BLaER1 (cell line): ENCODE results near the gene HSF5.

Source experiments
- H3K27ac ChIP-seq: shearing (Covaris generic); formaldehyde crosslinking; 2 replicates; pipeline ENCODE4 v1.8.1; 2022
- H3K27me3 ChIP-seq: shearing (Covaris generic); formaldehyde crosslinking; 2 replicates; pipeline ENCODE4 v1.8.1; 2022
- H3K36me3 ChIP-seq: shearing (Covaris generic); formaldehyde crosslinking; 2 replicates; pipeline ENCODE4 v1.8.1; 2022
- H3K4me1 ChIP-seq: shearing (Covaris generic); formaldehyde crosslinking; 2 replicates; pipeline ENCODE4 v1.8.1; 2022
- H3K4me2 ChIP-seq: shearing (Covaris generic); formaldehyde crosslinking; 2 replicates; pipeline ENCODE4 v1.8.1; 2022
- H3K4me3 ChIP-seq: shearing (Covaris generic); formaldehyde crosslinking; 2 replicates; pipeline ENCODE4 v1.8.1; 2022
- H3K9ac ChIP-seq: shearing (Covaris generic); formaldehyde crosslinking; 2 replicates; pipeline ENCODE4 v1.8.1; 2022
- H3K9me3 ChIP-seq: shearing (Covaris generic); formaldehyde crosslinking; 2 replicates; pipeline ENCODE4 v1.8.1; 2022
- H4K20me1 ChIP-seq: shearing (Covaris generic); formaldehyde crosslinking; 2 replicates; pipeline ENCODE4 v1.8.1; 2022
- Cebpa-rat ChIP-seq: shearing (Covaris generic); IDR thresholded peaks from 2 replicates; pipeline ENCODE4 v1.8.1; 2022

The HSF5 gene

GRCh38 chr17:58531661-58532554, 43.7 kb upstream of the HSF5 start:
- Histone ChIP-seq H3K9me3 (no peaks in the 10 kb centered on the region), H3K36me3 (no peaks in the 10 kb centered on the region), H3K4me2 (peak overlapping the region; percentile 96), H3K27me3 (peaks cover 53% of the 10 kb centered on the region), H3K4me3 (peak overlapping the region; percentile 71), H3K4me1 (peaks cover 14% of the 10 kb centered on the region), H3K27ac (no peak overlapping the region), H4K20me1 (0 out of 2 replicates have a peak, but pooled peaks cover 14% of the 10 kb centered on the region), H3K9ac (peak overlapping the region; percentile 57)
- TF ChIP-seq Cebpa-rat = no peak

- Histone ChIP-seq H3K27me3 (peaks cover 53% of the 10 kb centered on the region), H3K9ac (peak overlapping the region; percentile 57; the same call in 1 of the 2 replicates), H4K20me1 (0 out of 2 replicates have a peak, but pooled peaks cover 14% of the 10 kb centered on the region), H3K27ac (no peak overlapping the region), H3K9me3 (no peaks in the 10 kb centered on the region), H3K4me1 (peaks cover 14% of the 10 kb centered on the region), H3K4me2 (peak overlapping the region; percentile 96), H3K36me3 (no peaks in the 10 kb centered on the region), H3K4me3 (peak overlapping the region; percentile 71)
- TF ChIP-seq Cebpa-rat = no peak
These were observed 42.9 kb upstream of the HSF5 start for GRCh38 chr17:58531122-58531521.

GRCh38 chr17:58530655-58531054, 42.4 kb upstream of the HSF5 start:
- no peak overlapping the region for H3K9ac ChIP-seq
- H4K20me1 ChIP-seq = 0 out of 2 replicates have a peak, but pooled peaks cover 14% of the 10 kb centered on the region
- H3K9me3 ChIP-seq = no peaks in the 10 kb centered on the region
- no peak overlapping the region for H3K27ac ChIP-seq
- peaks cover 14% of the 10 kb centered on the region for H3K4me1 ChIP-seq
- no peak overlapping the region for H3K4me2 ChIP-seq
- no peaks in the 10 kb centered on the region for H3K36me3 ChIP-seq
- no peak for TF ChIP-seq Cebpa-rat
- no peak overlapping the region for H3K4me3 ChIP-seq
- peaks cover 53% of the 10 kb centered on the region for H3K27me3 ChIP-seq

- H3K27ac ChIP-seq = no peak overlapping the region
- no peak overlapping the region for H3K4me2 ChIP-seq
- H3K9me3 ChIP-seq = no peaks in the 10 kb centered on the region
- no peak for TF ChIP-seq Cebpa-rat
- H3K4me3 ChIP-seq = no peak overlapping the region
- H3K27me3 ChIP-seq = peaks cover 51% of the 10 kb centered on the region
- no peaks in the 10 kb centered on the region for H3K36me3 ChIP-seq
- peaks cover 14% of the 10 kb centered on the region for H3K4me1 ChIP-seq
- H3K9ac ChIP-seq = no peak overlapping the region
- H4K20me1 ChIP-seq = 0 out of 2 replicates have a peak, but pooled peaks cover 14% of the 10 kb centered on the region
These were observed 41.1 kb upstream of the HSF5 start for GRCh38 chr17:58529275-58529674.

GRCh38 chr17:58528443-58528842, 40.2 kb upstream of the HSF5 start:
- Histone ChIP-seq H3K9ac (no peak overlapping the region), H3K27me3 (peaks cover 43% of the 10 kb centered on the region), H3K4me3 (no peak overlapping the region), H3K27ac (no peak overlapping the region), H3K36me3 (no peaks in the 10 kb centered on the region), H3K4me1 (peaks cover 14% of the 10 kb centered on the region), H3K9me3 (no peaks in the 10 kb centered on the region), H3K4me2 (no peak overlapping the region), H4K20me1 (0 out of 2 replicates have a peak, but pooled peaks cover 14% of the 10 kb centered on the region)
- TF ChIP-seq Cebpa-rat = no peak

GRCh38 chr17:58527949-58528348, 39.7 kb upstream of the HSF5 start:
- peaks cover 38% of the 10 kb centered on the region for H3K27me3 ChIP-seq
- H3K4me3 ChIP-seq = no peak overlapping the region
- H3K4me1 ChIP-seq = peaks cover 14% of the 10 kb centered on the region
- 0 out of 2 replicates have a peak, but pooled peaks cover 14% of the 10 kb centered on the region for H4K20me1 ChIP-seq
- H3K36me3 ChIP-seq = no peaks in the 10 kb centered on the region
- H3K9me3 ChIP-seq = no peaks in the 10 kb centered on the region
- H3K27ac ChIP-seq = no peak overlapping the region
- H3K9ac ChIP-seq = no peak overlapping the region
- no peak for TF ChIP-seq Cebpa-rat
- no peak overlapping the region for H3K4me2 ChIP-seq

GRCh38 chr17:58527306-58527705, 39.1 kb upstream of the HSF5 start:
- no peak overlapping the region for H3K27ac ChIP-seq
- no peaks in the 10 kb centered on the region for H3K9me3 ChIP-seq
- no peak overlapping the region for H3K4me2 ChIP-seq
- TF ChIP-seq Cebpa-rat = no peak
- H3K36me3 ChIP-seq = no peaks in the 10 kb centered on the region
- 0 out of 2 replicates have a peak, but pooled peaks cover 9% of the 10 kb centered on the region for H4K20me1 ChIP-seq
- H3K4me3 ChIP-seq = no peak overlapping the region
- H3K9ac ChIP-seq = no peak overlapping the region
- peaks cover 11% of the 10 kb centered on the region for H3K4me1 ChIP-seq
- peaks cover 32% of the 10 kb centered on the region for H3K27me3 ChIP-seq

- no peaks in the 10 kb centered on the region for H3K9me3 ChIP-seq
- H3K9ac ChIP-seq = no peak overlapping the region
- no peak overlapping the region for H3K4me3 ChIP-seq
- H3K27ac ChIP-seq = no peak overlapping the region
- H3K4me2 ChIP-seq = no peak overlapping the region
- TF ChIP-seq Cebpa-rat = no peak
- H3K36me3 ChIP-seq = no peaks in the 10 kb centered on the region
- H3K27me3 ChIP-seq = peaks cover 11% of the 10 kb centered on the region
- H3K4me1 ChIP-seq = peaks cover 10% of the 10 kb centered on the region
- H4K20me1 ChIP-seq = no peaks in the 10 kb centered on the region
These were observed 37.0 kb upstream of the HSF5 start for GRCh38 chr17:58525239-58525638.

GRCh38 chr17:58521680-58522079, 33.5 kb upstream of the HSF5 start:
- H3K9ac ChIP-seq = no peak overlapping the region
- no peaks in the 10 kb centered on the region for H4K20me1 ChIP-seq
- no peak for TF ChIP-seq Cebpa-rat
- H3K27ac ChIP-seq = no peak overlapping the region
- no peak overlapping the region for H3K4me2 ChIP-seq
- H3K27me3 ChIP-seq = no peaks in the 10 kb centered on the region
- H3K4me3 ChIP-seq = no peak overlapping the region
- no peaks in the 10 kb centered on the region for H3K9me3 ChIP-seq
- no peaks in the 10 kb centered on the region for H3K36me3 ChIP-seq
- H3K4me1 ChIP-seq = peaks cover 25% of the 10 kb centered on the region

GRCh38 chr17:58520843-58521430, 32.7 kb upstream of the HSF5 start:
- Histone ChIP-seq H3K27me3 (no peaks in the 10 kb centered on the region), H4K20me1 (no peaks in the 10 kb centered on the region), H3K9ac (no peak overlapping the region), H3K9me3 (no peaks in the 10 kb centered on the region), H3K4me2 (peak overlapping the region; percentile 90), H3K36me3 (no peaks in the 10 kb centered on the region), H3K27ac (0 out of 2 replicates have a peak overlapping the region, but pooled peaks have one; percentile 90), H3K4me1 (peaks cover 32% of the 10 kb centered on the region), H3K4me3 (no peak overlapping the region)
- TF ChIP-seq Cebpa-rat = no peak
